Glutamatergic neuron (in vitro differentiated cells): ENCODE data around the gene MRPL51. TPM values are rescaled to one million over a fixed set of nuclear protein-coding genes. Genes with fewer than 3 reads are reported as not detected.

ENCODE experiments used
- DNase-seq: peaks from one replicate; pipeline ENCODE4 v3.0.0; 2022
- H3K27ac Mint-ChIP-seq: one replicate; pipeline ENCODE4 v1.8.0; 2020; ENCODE audit warnings: mild to moderate bottlenecking, mixed read lengths, inconsistent platforms; ENCODE audit not compliant: unreplicated experiment
- H3K27me3 Mint-ChIP-seq: one replicate; pipeline ENCODE4 v1.8.0; 2020; ENCODE audit warnings: mild to moderate bottlenecking, moderate library complexity, mixed read lengths, inconsistent platforms; ENCODE audit not compliant: unreplicated experiment
- H3K36me3 Mint-ChIP-seq: one replicate; pipeline ENCODE4 v1.8.0; 2020; ENCODE audit warnings: mild to moderate bottlenecking, mixed read lengths, inconsistent platforms; ENCODE audit not compliant: unreplicated experiment
- H3K4me1 Mint-ChIP-seq: one replicate; pipeline ENCODE4 v1.8.0; 2020; ENCODE audit warnings: mild to moderate bottlenecking, low read depth, mixed read lengths, inconsistent platforms; ENCODE audit not compliant: unreplicated experiment
- H3K4me3 Mint-ChIP-seq: one replicate; pipeline ENCODE4 v1.8.0; 2020; ENCODE audit warnings: mild to moderate bottlenecking, mixed read lengths, inconsistent platforms; ENCODE audit not compliant: unreplicated experiment
- H3K9me3 Mint-ChIP-seq: one replicate; pipeline ENCODE4 v1.8.0; 2020; ENCODE audit warnings: mild to moderate bottlenecking, moderate library complexity, mixed read lengths, inconsistent platforms; ENCODE audit not compliant: unreplicated experiment
- CTCF ChIP-seq: fragments of 200-600 bp; sonication (generic); IDR thresholded peaks from one replicate; pipeline ENCODE4 v1.5.0; 2021; ENCODE audit not compliant: partially characterized antibody, unreplicated experiment
- total RNA-seq: library from RNA; stranded (reverse); fragmentation: NEBNext Ultra II Directional; extraction: Animal tissue kit (Norgen Biotek cat#: 25700); gene quantifications from one replicate; pipeline ENCODE4 v1.2.1, GENCODE V29; 2021; ENCODE audit not compliant: unreplicated experiment

MRPL51 gene
- total RNA-seq, 1 donor from 2014 or later = 138 TPM

DNA sequence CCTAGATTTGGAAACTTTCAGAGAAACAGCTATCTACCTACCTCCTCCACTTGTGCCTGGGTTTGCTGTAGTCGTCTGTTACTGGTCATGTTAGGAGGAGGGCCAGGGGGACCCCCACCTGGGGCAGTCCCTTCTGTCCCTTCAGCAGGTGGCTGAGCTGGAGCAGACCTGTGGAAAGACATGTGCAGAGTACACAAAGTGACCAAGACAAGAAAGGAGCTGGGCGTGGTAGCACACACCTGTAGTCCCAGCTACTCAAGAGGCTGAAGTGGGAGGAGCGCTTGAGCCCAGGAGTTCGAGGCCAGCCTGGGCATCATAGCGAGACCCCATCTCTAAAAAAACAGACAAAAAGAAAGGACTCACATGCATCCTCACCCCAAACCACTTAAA is 26.9 kb downstream of the MRPL51 start:
- H3K36me3 Mint-ChIP-seq = peaks cover 9% of the 10 kb centered on the region
- DNase-seq = no peak
- H3K4me1 Mint-ChIP-seq = no peaks in the 10 kb centered on the region
- peaks cover 2% of the 10 kb centered on the region for H3K27me3 Mint-ChIP-seq
- no peak overlapping the region for H3K27ac Mint-ChIP-seq
- H3K9me3 Mint-ChIP-seq = peaks cover 9% of the 10 kb centered on the region
- TF ChIP-seq CTCF = no peak
- no peak overlapping the region for H3K4me3 Mint-ChIP-seq

- Mint-ChIP-seq H3K9me3 (peaks cover 7% of the 10 kb centered on the region), H3K4me3 (no peak overlapping the region), H3K4me1 (no peaks in the 10 kb centered on the region), H3K27me3 (peaks cover 2% of the 10 kb centered on the region), H3K36me3 (peaks cover 9% of the 10 kb centered on the region), H3K27ac (no peak overlapping the region)
- peak; percentile 81 for TF ChIP-seq CTCF
- DNase-seq = no peak
Observed at GRCh38 chr12:6465467-6466183, 27.4 kb downstream of the MRPL51 start.

DNA sequence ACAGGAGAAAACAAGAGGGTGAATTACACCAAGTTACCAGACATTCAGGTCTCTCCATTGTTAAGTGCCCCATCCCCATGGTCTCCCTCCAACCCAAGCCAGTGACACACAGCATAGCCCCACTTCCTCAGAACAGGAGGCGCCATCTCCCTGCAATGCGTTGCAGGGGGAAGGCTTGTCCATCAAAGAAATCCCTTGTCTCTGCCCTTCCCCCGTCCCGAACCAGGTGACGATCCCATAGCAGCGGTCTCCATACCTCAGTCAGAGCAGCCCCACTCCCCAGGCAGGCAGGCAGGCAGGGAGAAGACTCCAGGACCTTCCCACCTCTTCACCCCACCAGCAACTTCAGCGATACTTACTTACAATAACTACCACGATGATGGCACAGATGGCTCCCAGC is 28.5 kb downstream of the MRPL51 start:
- no peak for DNase-seq
- H3K4me3 Mint-ChIP-seq = no peak overlapping the region
- TF ChIP-seq CTCF = no peak
- peaks cover 6% of the 10 kb centered on the region for H3K9me3 Mint-ChIP-seq
- H3K4me1 Mint-ChIP-seq = no peaks in the 10 kb centered on the region
- peaks cover 2% of the 10 kb centered on the region for H3K27me3 Mint-ChIP-seq
- H3K36me3 Mint-ChIP-seq = peaks cover 9% of the 10 kb centered on the region
- H3K27ac Mint-ChIP-seq = no peak overlapping the region

DNA sequence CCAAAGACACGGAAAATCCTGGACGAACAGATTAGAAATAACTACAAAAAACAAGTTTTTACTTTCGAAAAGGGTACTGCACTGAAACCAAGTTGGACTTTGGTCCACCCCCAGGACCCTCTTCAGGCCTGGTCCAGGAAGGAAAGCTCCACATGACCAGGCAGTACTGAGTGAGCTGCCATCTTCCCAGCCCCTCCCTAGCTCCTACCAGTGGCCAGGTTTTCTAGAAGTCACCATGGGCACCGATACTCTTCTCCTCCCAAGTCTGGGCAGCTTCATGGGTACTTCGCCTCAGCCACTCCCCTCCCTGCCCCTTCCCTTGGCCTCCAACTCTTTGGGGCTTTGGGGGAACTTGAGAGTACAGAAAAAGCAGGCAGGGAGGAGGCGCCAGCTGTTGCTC is 29.2 kb downstream of the MRPL51 start:
- DNase-seq = no peak
- H3K36me3 Mint-ChIP-seq = peaks cover 9% of the 10 kb centered on the region
- H3K9me3 Mint-ChIP-seq = peaks cover 3% of the 10 kb centered on the region
- no peak overlapping the region for H3K4me3 Mint-ChIP-seq
- H3K4me1 Mint-ChIP-seq = peaks cover 1% of the 10 kb centered on the region
- no peak for TF ChIP-seq CTCF
- H3K27ac Mint-ChIP-seq = no peak overlapping the region
- peaks cover 2% of the 10 kb centered on the region for H3K27me3 Mint-ChIP-seq

DNA sequence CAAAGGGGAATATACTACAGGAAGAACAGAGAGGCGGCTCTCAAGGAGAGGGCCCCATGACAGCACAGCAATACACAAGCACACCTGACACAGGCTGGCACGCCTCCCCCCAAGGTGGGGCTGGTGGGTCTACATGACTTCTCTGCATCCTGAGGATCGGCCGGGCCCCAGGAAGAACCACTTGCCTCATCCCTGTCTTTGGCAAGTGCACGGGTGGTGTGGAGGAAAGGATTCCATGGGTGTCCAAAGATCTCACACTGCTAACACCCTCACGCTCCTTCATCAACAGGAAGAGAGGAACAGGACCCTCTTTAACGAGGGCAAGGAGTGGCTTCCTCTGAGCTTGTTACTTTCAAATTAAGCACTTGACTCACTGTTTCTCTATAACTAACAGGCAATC is 29.8 kb downstream of the MRPL51 start:
- peaks cover 3% of the 10 kb centered on the region for H3K9me3 Mint-ChIP-seq
- peaks cover 4% of the 10 kb centered on the region for H3K27me3 Mint-ChIP-seq
- no peak overlapping the region for H3K4me3 Mint-ChIP-seq
- peaks cover 2% of the 10 kb centered on the region for H3K4me1 Mint-ChIP-seq
- peaks cover 9% of the 10 kb centered on the region for H3K36me3 Mint-ChIP-seq
- no peak for TF ChIP-seq CTCF
- H3K27ac Mint-ChIP-seq = no peak overlapping the region
- DNase-seq = no peak
